Stomach (tissue), 4 donors: ENCODE results near the gene DOCK1.

Experiments used
- CTCF ChIP-seq, 7 experiments: fragments of 450-650 bp in 4 of 7; fragments of 200-600 bp in 3 of 7; sonication (generic) in 3 of 7; IDR thresholded peaks; one replicate each; pipeline ENCODE4 v1.5.1; 2016 to 2019; ENCODE audit warnings: antibody characterized with exemption in 7 of 7, control low read depth in 2 of 7, mild to moderate bottlenecking in 1 of 7
- POLR2A ChIP-seq, 4 donors: fragments of 450-650 bp; IDR thresholded peaks; one replicate each; pipeline ENCODE4 v1.6.1; 2016; ENCODE audit warnings: antibody characterized with exemption in 4 of 4, control low read depth in 2 of 4, mild to moderate bottlenecking in 1 of 4, moderate library complexity in 1 of 4

GRCh38 chr10:127431525-127431924, 526.3 kb downstream of the DOCK1 start:
- TF ChIP-seq CTCF (IDR thresholded peaks at IDR 0.05) (no peak), POLR2A (IDR thresholded peaks at IDR 0.05) (no peak)
